ENCODE results near the gene ALOX5. TPM values are rescaled to one million over a fixed set of nuclear protein-coding genes. Genes with fewer than 3 reads are reported as not detected.

ALOX5 gene
- polyA plus RNA-seq, 4 donors, result 7.4 to 20.9 (median 13.8) TPM

DNA sequence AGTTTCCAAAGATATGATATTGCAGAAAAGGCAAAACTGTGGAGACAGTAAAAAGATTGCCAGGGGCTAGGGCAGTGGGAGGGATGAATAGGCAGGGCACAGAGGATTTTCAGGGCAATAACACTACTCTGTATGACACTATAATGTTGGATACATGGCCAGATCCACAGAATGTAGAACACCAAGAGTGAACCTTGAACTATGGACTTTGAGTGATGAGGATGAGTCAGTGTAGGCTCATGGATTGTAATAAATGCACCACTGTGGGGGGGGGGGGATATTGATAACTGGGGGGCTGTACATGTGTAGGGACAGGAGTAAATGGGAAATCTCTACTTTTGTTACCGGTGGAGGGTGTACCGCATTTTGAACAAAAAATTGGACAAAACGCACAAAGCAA is 77.4 kb downstream of the ALOX5 start:
- no peaks in the 10 kb centered on the region for H3K27me3 ChIP-seq (ENCODE audit: control insufficient read depth in 3 of 3, insufficient read depth in 3 of 3, low read length in 3 of 3)
- no peaks in the 10 kb centered on the region for H3K4me1 ChIP-seq (ENCODE audit: control insufficient read depth in 3 of 3, insufficient read depth in 2 of 3, low read depth in 1 of 3, low read length in 2 of 3)
- DNase-seq (peak; percentile 48 to 83), FAIRE-seq (no peak)
- WGBS, 3 donors, result 92 to 97% (median 96%) methylated on average over 3 of the region's 3 CpGs
- H3K27ac ChIP-seq (ENCODE audit: low read depth in 1 of 3, low read length in 2 of 3), result no peak overlapping the region
- peaks cover 0 to 28% (median 2%) of the 10 kb centered on the region in 3 donors for H3K36me3 ChIP-seq (ENCODE audit: control insufficient read depth in 3 of 3, insufficient read depth in 2 of 3, low read depth in 1 of 3, low read length in 3 of 3)
- no peaks in the 10 kb centered on the region for H3K9me3 ChIP-seq (ENCODE audit: control insufficient read depth in 2 of 2, insufficient read depth in 1 of 2, low read depth in 1 of 2, low read length in 1 of 2)
- no peak overlapping the region for H3K4me3 ChIP-seq (ENCODE audit: low read depth in 1 of 3, low read length in 3 of 3)

- H3K9me3 ChIP-seq (ENCODE audit: control insufficient read depth in 2 of 2, insufficient read depth in 1 of 2, low read depth in 1 of 2, low read length in 1 of 2), result no peaks in the 10 kb centered on the region
- H3K4me1 ChIP-seq (ENCODE audit: control insufficient read depth in 3 of 3, insufficient read depth in 2 of 3, low read depth in 1 of 3, low read length in 2 of 3), result no peaks in the 10 kb centered on the region
- H3K27me3 ChIP-seq (ENCODE audit: control insufficient read depth in 3 of 3, insufficient read depth in 3 of 3, low read length in 3 of 3), result no peaks in the 10 kb centered on the region
- FAIRE-seq (no peak), DNase-seq (no peak)
- peaks cover 2 to 34% (median 3%) of the 10 kb centered on the region in 3 donors for H3K36me3 ChIP-seq (ENCODE audit: control insufficient read depth in 3 of 3, insufficient read depth in 2 of 3, low read depth in 1 of 3, low read length in 3 of 3)
- no peak overlapping the region for H3K27ac ChIP-seq (ENCODE audit: low read depth in 1 of 3, low read length in 2 of 3)
- no peak overlapping the region for H3K4me3 ChIP-seq (ENCODE audit: low read depth in 1 of 3, low read length in 3 of 3)
Measured at GRCh38 chr10:45452268-45452667, 78.3 kb downstream of the ALOX5 start.

DNA sequence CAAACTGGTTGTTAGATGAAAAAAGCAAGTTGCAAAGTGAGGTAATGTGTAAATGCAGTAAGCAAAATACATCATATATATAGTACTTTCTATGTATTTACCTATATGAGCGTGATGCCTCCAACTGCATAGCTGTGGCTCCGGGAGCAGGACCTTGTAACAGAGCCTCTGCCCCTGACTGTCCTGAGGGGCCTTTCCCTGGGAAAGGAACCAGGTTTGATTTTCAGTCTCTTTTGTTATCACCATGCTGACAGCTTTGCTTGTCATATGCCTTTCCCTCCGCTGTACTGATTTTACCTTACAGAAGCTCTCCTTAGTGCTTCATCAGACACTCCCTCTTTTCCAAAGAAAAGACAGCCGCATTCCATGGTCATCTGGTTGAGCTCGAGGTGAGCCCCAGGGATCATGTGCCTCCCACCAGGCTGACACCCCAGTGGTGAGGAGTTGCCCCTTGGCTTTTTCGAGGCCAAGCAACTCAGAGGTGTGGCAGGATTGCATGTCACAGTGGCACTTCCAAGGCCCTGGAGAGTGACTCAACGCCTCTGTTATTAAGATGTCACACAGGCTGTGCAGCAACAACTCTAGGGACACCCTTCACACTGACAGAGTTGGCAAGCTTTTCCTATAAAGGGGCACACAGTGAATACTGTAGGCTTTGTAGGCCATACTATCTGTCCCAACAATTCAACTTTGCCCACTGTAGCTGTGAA is 78.9 kb downstream of the ALOX5 start:
- peaks cover 6 to 39% (median 8%) of the 10 kb centered on the region in 3 donors for H3K36me3 ChIP-seq (ENCODE audit: control insufficient read depth in 3 of 3, insufficient read depth in 2 of 3, low read depth in 1 of 3, low read length in 3 of 3)
- no peak overlapping the region for H3K4me3 ChIP-seq (ENCODE audit: low read depth in 1 of 3, low read length in 3 of 3)
- 85 to 90% (median 86%) methylated on average over 7 of the region's 7 CpGs for WGBS, 3 donors
- DNase-seq, result no peak
- H3K9me3 ChIP-seq (ENCODE audit: control insufficient read depth in 2 of 2, insufficient read depth in 1 of 2, low read depth in 1 of 2, low read length in 1 of 2), result no peaks in the 10 kb centered on the region
- no peak overlapping the region for H3K27ac ChIP-seq (ENCODE audit: low read depth in 1 of 3, low read length in 2 of 3)
- no peak for FAIRE-seq
- H3K4me1 ChIP-seq (ENCODE audit: control insufficient read depth in 3 of 3, insufficient read depth in 2 of 3, low read depth in 1 of 3, low read length in 2 of 3), result no peaks in the 10 kb centered on the region
- H3K27me3 ChIP-seq (ENCODE audit: control insufficient read depth in 3 of 3, insufficient read depth in 3 of 3, low read length in 3 of 3), result no peaks in the 10 kb centered on the region

- WGBS, 3 donors, result 85 to 94% (median 90%) methylated on average over 9 of the region's 9 CpGs
- Histone ChIP-seq H3K9me3 (ENCODE audit: control insufficient read depth in 2 of 2, insufficient read depth in 1 of 2, low read depth in 1 of 2, low read length in 1 of 2) (no peaks in the 10 kb centered on the region), H3K4me3 (ENCODE audit: low read depth in 1 of 3, low read length in 3 of 3) (no peak overlapping the region), H3K27ac (ENCODE audit: low read depth in 1 of 3, low read length in 2 of 3) (no peak overlapping the region), H3K27me3 (ENCODE audit: control insufficient read depth in 3 of 3, insufficient read depth in 3 of 3, low read length in 3 of 3) (no peaks in the 10 kb centered on the region), H3K36me3 (ENCODE audit: control insufficient read depth in 3 of 3, insufficient read depth in 2 of 3, low read depth in 1 of 3, low read length in 3 of 3) (peaks cover 7 to 45% (median 8%) of the 10 kb centered on the region in 3 donors), H3K4me1 (ENCODE audit: control insufficient read depth in 3 of 3, insufficient read depth in 2 of 3, low read depth in 1 of 3, low read length in 2 of 3) (no peaks in the 10 kb centered on the region)
- FAIRE-seq, result no peak
- no peak for DNase-seq
Measured at GRCh38 chr10:45453639-45454255, 79.7 kb downstream of the ALOX5 start.

DNA sequence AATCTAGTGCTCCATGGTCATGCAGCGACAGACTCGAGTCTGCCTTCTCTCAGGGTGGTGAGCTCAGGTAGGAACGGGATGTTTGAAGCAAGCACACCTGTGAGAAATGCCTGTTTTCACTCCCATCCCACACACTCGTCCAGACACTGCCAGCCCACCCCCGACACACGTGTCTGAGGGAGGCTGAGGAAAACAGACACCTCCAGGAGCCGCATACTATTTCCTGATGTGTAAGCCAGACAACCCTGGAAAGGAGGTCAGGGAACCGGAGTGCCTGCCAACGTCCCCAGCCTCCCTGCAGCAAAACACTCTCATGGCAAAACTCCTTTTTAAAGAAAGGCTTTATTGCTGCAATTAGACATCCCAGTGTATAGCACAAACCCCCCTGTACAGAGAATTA is 80.2 kb downstream of the ALOX5 start:
- no peak overlapping the region for H3K27ac ChIP-seq (ENCODE audit: low read depth in 1 of 3, low read length in 2 of 3)
- H3K4me3 ChIP-seq (ENCODE audit: low read depth in 1 of 3, low read length in 3 of 3), result no peak overlapping the region
- H3K4me1 ChIP-seq (ENCODE audit: control insufficient read depth in 3 of 3, insufficient read depth in 2 of 3, low read depth in 1 of 3, low read length in 2 of 3), result no peaks in the 10 kb centered on the region
- no peaks in the 10 kb centered on the region for H3K9me3 ChIP-seq (ENCODE audit: control insufficient read depth in 2 of 2, insufficient read depth in 1 of 2, low read depth in 1 of 2, low read length in 1 of 2)
- peaks cover 8 to 50% (median 9%) of the 10 kb centered on the region in 3 donors for H3K36me3 ChIP-seq (ENCODE audit: control insufficient read depth in 3 of 3, insufficient read depth in 2 of 3, low read depth in 1 of 3, low read length in 3 of 3)
- WGBS, 3 donors, result 76 to 88% (median 79%) methylated on average over 9 of the region's 9 CpGs
- no peaks in the 10 kb centered on the region for H3K27me3 ChIP-seq (ENCODE audit: control insufficient read depth in 3 of 3, insufficient read depth in 3 of 3, low read length in 3 of 3)
- DNase-seq, result no peak
- no peak for FAIRE-seq

DNA sequence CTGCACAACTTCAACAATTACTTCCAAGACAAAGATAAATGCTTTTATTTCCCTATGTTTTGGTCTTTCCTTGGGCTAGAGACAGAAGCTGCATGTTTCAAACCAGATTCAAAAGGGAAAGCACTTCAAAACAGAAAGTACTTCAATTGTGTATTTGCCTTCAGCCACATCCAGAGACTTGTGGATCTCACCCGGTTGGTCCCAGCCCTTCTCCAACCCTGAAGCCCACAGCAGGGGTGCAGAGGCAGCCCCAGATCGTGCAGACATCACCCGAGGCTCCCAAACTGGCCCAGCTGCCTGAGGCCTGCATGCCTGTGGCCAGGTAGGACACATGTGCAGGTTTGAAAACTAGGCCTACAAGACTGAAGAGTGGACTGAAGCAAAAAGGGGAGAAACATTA is 80.8 kb downstream of the ALOX5 start:
- Histone ChIP-seq H3K4me1 (ENCODE audit: control insufficient read depth in 3 of 3, insufficient read depth in 2 of 3, low read depth in 1 of 3, low read length in 2 of 3) (no peaks in the 10 kb centered on the region), H3K4me3 (ENCODE audit: low read depth in 1 of 3, low read length in 3 of 3) (no peak overlapping the region), H3K36me3 (ENCODE audit: control insufficient read depth in 3 of 3, insufficient read depth in 2 of 3, low read depth in 1 of 3, low read length in 3 of 3) (peaks cover 9 to 52% (median 11%) of the 10 kb centered on the region in 3 donors), H3K9me3 (ENCODE audit: control insufficient read depth in 2 of 2, insufficient read depth in 1 of 2, low read depth in 1 of 2, low read length in 1 of 2) (no peaks in the 10 kb centered on the region), H3K27ac (ENCODE audit: low read depth in 1 of 3, low read length in 2 of 3) (peak overlapping the region in 1 of 3 donors; percentile 27), H3K27me3 (ENCODE audit: control insufficient read depth in 3 of 3, insufficient read depth in 3 of 3, low read length in 3 of 3) (no peaks in the 10 kb centered on the region)
- DNase-seq (no peak), FAIRE-seq (no peak)
- 70 to 82% (median 71%) methylated on average over 3 of the region's 3 CpGs for WGBS, 3 donors

DNA sequence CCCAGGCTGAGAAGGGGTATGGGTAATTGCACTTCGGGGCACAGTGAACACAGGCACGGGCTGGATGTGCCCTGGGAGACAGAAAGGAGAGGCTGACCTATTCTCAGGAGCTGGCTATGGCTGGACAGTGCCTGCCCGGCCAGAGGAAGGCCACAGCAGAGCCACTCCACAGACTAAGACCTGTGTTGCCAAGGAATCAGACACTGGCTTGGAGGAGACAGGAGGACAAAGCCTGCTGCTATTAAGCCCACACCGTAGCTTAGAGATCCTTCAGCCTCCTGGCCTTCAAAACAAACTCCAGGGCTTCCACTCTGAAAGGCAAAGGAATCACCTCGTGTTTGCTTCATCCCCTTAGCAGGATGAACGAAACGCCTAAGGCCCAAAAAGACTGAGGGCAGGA is 82.2 kb downstream of the ALOX5 start:
- no peaks in the 10 kb centered on the region for H3K9me3 ChIP-seq (ENCODE audit: control insufficient read depth in 2 of 2, insufficient read depth in 1 of 2, low read depth in 1 of 2, low read length in 1 of 2)
- DNase-seq (no peak), FAIRE-seq (no peak)
- 92 to 99% (median 95%) methylated on average over 7 of the region's 7 CpGs for WGBS, 3 donors
- H3K4me1 ChIP-seq (ENCODE audit: control insufficient read depth in 3 of 3, insufficient read depth in 2 of 3, low read depth in 1 of 3, low read length in 2 of 3), result no peaks in the 10 kb centered on the region
- H3K36me3 ChIP-seq (ENCODE audit: control insufficient read depth in 3 of 3, insufficient read depth in 2 of 3, low read depth in 1 of 3, low read length in 3 of 3), result peaks cover 11 to 55% (median 12%) of the 10 kb centered on the region in 3 donors
- H3K27me3 ChIP-seq (ENCODE audit: control insufficient read depth in 3 of 3, insufficient read depth in 3 of 3, low read length in 3 of 3), result no peaks in the 10 kb centered on the region
- H3K27ac ChIP-seq (ENCODE audit: low read depth in 1 of 3, low read length in 2 of 3), result no peak overlapping the region
- H3K4me3 ChIP-seq (ENCODE audit: low read depth in 1 of 3, low read length in 3 of 3), result no peak overlapping the region

GRCh38 chr10:45456822-45457221 is 82.8 kb downstream of the ALOX5 start:
- Histone ChIP-seq H3K4me1 (ENCODE audit: control insufficient read depth in 3 of 3, insufficient read depth in 2 of 3, low read depth in 1 of 3, low read length in 2 of 3) (no peaks in the 10 kb centered on the region), H3K36me3 (ENCODE audit: control insufficient read depth in 3 of 3, insufficient read depth in 2 of 3, low read depth in 1 of 3, low read length in 3 of 3) (peaks cover 11 to 56% (median 12%) of the 10 kb centered on the region in 3 donors), H3K27me3 (ENCODE audit: control insufficient read depth in 3 of 3, insufficient read depth in 3 of 3, low read length in 3 of 3) (no peaks in the 10 kb centered on the region), H3K4me3 (ENCODE audit: low read depth in 1 of 3, low read length in 3 of 3) (no peak overlapping the region), H3K27ac (ENCODE audit: low read depth in 1 of 3, low read length in 2 of 3) (no peak overlapping the region), H3K9me3 (ENCODE audit: control insufficient read depth in 2 of 2, insufficient read depth in 1 of 2, low read depth in 1 of 2, low read length in 1 of 2) (no peaks in the 10 kb centered on the region)
- WGBS, 3 donors, result 90 to 93% (median 90%) methylated on average over 7 of the region's 7 CpGs
- no peak for FAIRE-seq
- DNase-seq, result no peak

Data from small intestine (tissue), 7 donors.